Stimulated activated memory B cell treated with anti-CD40 and anti-IgM and Interleukin-4, amounts not matched to agents 10 μg/mL and 1 μg/mL and 100 μg/mL, for 72 hours (primary cell): ENCODE measurements around the gene BLOC1S4.

Source experiments
- ATAC-seq: fragments of 150-1000 bp; cut with Tn5 transposase; 2 replicates; pipeline ENCODE4 v1.10.0; 2021
- H3K27ac Mint-ChIP-seq: one replicate; pipeline ENCODE4 v1.8.0; 2022; ENCODE audit warnings: mild to moderate bottlenecking, mixed read lengths
- H3K27me3 Mint-ChIP-seq: one replicate; pipeline ENCODE4 v1.8.0; 2022; ENCODE audit warnings: mixed read lengths
- H3K36me3 Mint-ChIP-seq: one replicate; pipeline ENCODE4 v1.8.0; 2022; ENCODE audit warnings: mixed read lengths
- H3K4me1 Mint-ChIP-seq: one replicate; pipeline ENCODE4 v1.8.0; 2022; ENCODE audit warnings: mixed read lengths
- H3K4me3 Mint-ChIP-seq: one replicate; pipeline ENCODE4 v1.8.0; 2022; ENCODE audit warnings: mild to moderate bottlenecking, moderate library complexity, mixed read lengths
- H3K9me3 Mint-ChIP-seq: one replicate; pipeline ENCODE4 v1.8.0; 2022; ENCODE audit warnings: mixed read lengths

BLOC1S4 gene

GRCh38 chr4:6686104-6686787 is 29.7 kb upstream of the BLOC1S4 start:
- ATAC-seq: no peak
- Mint-ChIP-seq H3K27me3 (peaks cover 43% of the 10 kb centered on the region), H3K4me1 (peaks cover 18% of the 10 kb centered on the region), H3K27ac (no peak overlapping the region), H3K9me3 (no peaks in the 10 kb centered on the region), H3K4me3 (no peak overlapping the region), H3K36me3 (peaks cover 4% of the 10 kb centered on the region)

GRCh38 chr4:6687947-6688878 is 27.8 kb upstream of the BLOC1S4 start:
- no peak overlapping the region for H3K4me3 Mint-ChIP-seq
- H3K27ac Mint-ChIP-seq: no peak overlapping the region
- no peak for ATAC-seq
- peaks cover 44% of the 10 kb centered on the region for H3K27me3 Mint-ChIP-seq
- no peaks in the 10 kb centered on the region for H3K36me3 Mint-ChIP-seq
- H3K9me3 Mint-ChIP-seq: no peaks in the 10 kb centered on the region
- peaks cover 18% of the 10 kb centered on the region for H3K4me1 Mint-ChIP-seq

DNA sequence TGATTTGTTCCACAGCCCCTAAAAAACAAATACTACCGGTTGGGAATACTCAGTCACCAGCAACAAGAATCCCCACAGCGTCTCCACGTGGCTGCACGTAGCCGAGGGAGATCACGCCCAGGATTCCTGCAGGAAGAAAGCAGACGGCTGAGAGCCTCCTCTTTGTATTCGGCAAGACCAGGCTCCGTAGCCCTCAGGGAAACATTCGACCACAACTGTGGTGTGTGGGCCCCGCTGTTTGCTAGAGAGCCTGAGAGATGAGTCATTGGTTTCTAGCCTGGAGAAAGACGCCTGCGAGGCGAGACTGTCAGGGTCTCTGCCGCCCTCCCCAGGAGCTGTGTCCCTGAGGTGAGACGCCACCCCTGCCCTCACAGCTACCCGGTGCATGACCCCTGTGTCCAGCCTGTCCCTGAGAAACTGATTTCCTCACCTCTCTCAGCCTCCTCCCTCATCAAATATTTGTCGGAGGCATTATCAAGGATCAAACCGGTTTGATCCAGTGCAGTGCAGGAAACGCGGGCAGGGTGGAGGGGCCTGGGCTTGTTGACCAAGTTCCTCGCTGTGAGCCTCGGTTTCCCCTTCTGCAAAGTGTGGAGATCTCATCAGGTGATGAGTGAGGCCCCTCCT is 27.0 kb upstream of the BLOC1S4 start:
- Mint-ChIP-seq H3K4me3 (no peak overlapping the region), H3K9me3 (no peaks in the 10 kb centered on the region), H3K4me1 (peaks cover 18% of the 10 kb centered on the region), H3K27ac (no peak overlapping the region), H3K27me3 (peaks cover 44% of the 10 kb centered on the region), H3K36me3 (peaks cover 6% of the 10 kb centered on the region)
- peak; percentile 86 for ATAC-seq

GRCh38 chr4:6689506-6689960 is 26.4 kb upstream of the BLOC1S4 start:
- Mint-ChIP-seq H3K9me3 (no peaks in the 10 kb centered on the region), H3K36me3 (peaks cover 6% of the 10 kb centered on the region), H3K4me3 (no peak overlapping the region), H3K4me1 (peaks cover 18% of the 10 kb centered on the region), H3K27me3 (peaks cover 44% of the 10 kb centered on the region), H3K27ac (no peak overlapping the region)
- no peak for ATAC-seq

DNA sequence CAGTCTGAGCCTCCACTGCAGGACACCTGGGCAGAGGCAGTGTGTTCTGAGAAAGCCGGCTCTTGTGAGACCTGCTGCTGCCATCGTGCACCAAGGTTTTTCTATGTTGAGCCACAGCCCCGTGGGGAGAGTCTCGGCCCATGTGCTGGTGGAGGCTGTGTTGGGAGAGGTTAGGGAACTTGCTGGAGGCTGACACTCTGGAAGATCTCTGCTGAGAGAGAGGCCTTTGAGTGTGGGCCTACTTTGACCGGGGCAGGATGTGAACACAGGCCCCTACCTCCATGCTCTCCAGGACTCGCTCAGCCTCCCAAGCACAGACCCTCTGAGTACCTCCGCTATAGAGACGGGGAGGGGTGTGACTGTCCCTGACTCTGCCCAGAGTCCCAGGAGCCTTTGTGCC is 23.6 kb upstream of the BLOC1S4 start:
- no peak overlapping the region for H3K27ac Mint-ChIP-seq
- no peaks in the 10 kb centered on the region for H3K9me3 Mint-ChIP-seq
- H3K36me3 Mint-ChIP-seq: peaks cover 15% of the 10 kb centered on the region
- no peak overlapping the region for H3K4me3 Mint-ChIP-seq
- H3K4me1 Mint-ChIP-seq: peaks cover 34% of the 10 kb centered on the region
- peaks cover 38% of the 10 kb centered on the region for H3K27me3 Mint-ChIP-seq
- ATAC-seq: no peak

- Mint-ChIP-seq H3K4me1 (peaks cover 34% of the 10 kb centered on the region), H3K27me3 (peaks cover 34% of the 10 kb centered on the region), H3K36me3 (peaks cover 15% of the 10 kb centered on the region), H3K4me3 (no peak overlapping the region), H3K27ac (no peak overlapping the region), H3K9me3 (no peaks in the 10 kb centered on the region)
- no peak for ATAC-seq
These were observed 23.2 kb upstream of the BLOC1S4 start for GRCh38 chr4:6692806-6693205.

DNA sequence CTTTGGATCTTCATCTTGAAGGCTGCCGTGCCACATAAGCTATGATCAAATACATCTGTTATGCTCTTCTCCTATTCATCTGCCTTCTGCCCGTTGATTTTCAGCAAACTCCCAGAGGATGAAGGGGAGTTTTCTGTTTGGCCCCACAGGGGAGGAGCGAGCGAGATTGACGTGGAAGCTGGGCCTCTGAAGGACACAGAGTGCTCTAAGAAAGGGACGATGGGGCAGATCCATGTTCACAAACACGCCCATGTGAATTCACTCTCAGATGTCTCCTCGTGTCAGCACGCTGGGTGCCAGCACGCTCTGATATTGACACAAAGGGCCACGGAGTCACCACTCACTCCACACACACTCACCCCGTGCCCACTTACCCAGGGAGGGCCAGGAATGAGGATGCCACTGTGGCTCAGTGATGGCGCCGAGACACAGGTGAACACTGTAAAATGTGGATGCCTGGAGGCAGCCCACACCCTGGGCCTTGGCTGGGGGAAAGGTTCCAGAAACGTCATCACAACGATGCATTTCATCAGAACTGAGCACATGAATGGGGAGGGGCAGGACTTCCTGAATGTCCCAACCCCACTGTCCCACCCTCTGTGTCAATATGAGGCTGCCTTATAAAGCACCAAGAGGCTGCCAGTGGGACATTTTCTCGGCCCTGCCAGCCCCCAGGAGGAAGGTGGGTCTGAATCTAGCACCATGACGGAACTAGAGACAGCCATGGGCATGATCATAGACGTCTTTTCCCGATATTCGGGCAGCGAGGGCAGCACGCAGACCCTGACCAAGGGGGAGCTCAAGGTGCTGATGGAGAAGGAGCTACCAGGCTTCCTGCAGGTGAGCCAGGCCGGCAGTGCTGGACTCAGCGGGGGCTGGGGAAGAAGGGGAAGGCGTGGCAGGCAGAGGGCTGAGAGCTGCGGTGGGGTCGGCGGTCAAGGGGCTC is 22.5 kb upstream of the BLOC1S4 start, which contains the start of gene S100P:
TSS of gene S100P (plus strand) at position 648 of the 946 bp plus-strand sequence. CDS start at position 703, 55 bp downstream.
- H3K4me3 Mint-ChIP-seq: no peak within 1 kb of the TSS
- H3K27me3 Mint-ChIP-seq: peaks cover 27% of the 10 kb centered on the region
- no peak within 1 kb of the TSS for H3K27ac Mint-ChIP-seq
- no peak for ATAC-seq
- no peaks in the 10 kb centered on the region for H3K9me3 Mint-ChIP-seq
- H3K36me3 Mint-ChIP-seq: peaks cover 21% of the 10 kb centered on the region
- peaks cover 38% of the 10 kb centered on the region for H3K4me1 Mint-ChIP-seq

GRCh38 chr4:6694177-6694901 is 21.6 kb upstream of the BLOC1S4 start:
- H3K4me3 Mint-ChIP-seq: no peak overlapping the region
- peaks cover 18% of the 10 kb centered on the region for H3K27me3 Mint-ChIP-seq
- no peak for ATAC-seq
- peaks cover 22% of the 10 kb centered on the region for H3K36me3 Mint-ChIP-seq
- H3K9me3 Mint-ChIP-seq: no peaks in the 10 kb centered on the region
- no peak overlapping the region for H3K27ac Mint-ChIP-seq
- peaks cover 30% of the 10 kb centered on the region for H3K4me1 Mint-ChIP-seq

GRCh38 chr4:6695660-6696610 is 20.0 kb upstream of the BLOC1S4 start:
- H3K4me3 Mint-ChIP-seq: no peak overlapping the region
- peak overlapping the region; percentile 80 for H3K27ac Mint-ChIP-seq
- H3K36me3 Mint-ChIP-seq: peaks cover 37% of the 10 kb centered on the region
- peaks cover 21% of the 10 kb centered on the region for H3K4me1 Mint-ChIP-seq
- no peaks in the 10 kb centered on the region for H3K9me3 Mint-ChIP-seq
- H3K27me3 Mint-ChIP-seq: peaks cover 4% of the 10 kb centered on the region
- ATAC-seq: peak; percentile 81

DNA sequence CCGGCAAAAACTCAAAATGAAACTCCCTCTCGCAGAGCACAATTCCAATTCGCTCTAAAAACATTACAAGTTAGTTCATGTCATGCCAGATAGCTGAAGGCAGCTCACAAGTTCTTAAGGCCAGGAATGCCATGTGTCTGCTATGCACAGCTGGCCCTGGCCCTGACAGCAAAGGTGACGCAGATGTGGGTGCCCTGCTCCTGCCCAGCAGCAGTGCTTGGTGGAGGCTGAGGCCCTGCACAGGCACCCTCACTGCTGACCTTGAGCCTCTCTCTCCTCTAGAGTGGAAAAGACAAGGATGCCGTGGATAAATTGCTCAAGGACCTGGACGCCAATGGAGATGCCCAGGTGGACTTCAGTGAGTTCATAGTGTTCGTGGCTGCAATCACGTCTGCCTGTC is 19.4 kb upstream of the BLOC1S4 start:
- peak; percentile 35 for ATAC-seq
- Mint-ChIP-seq H3K36me3 (peaks cover 37% of the 10 kb centered on the region), H3K9me3 (no peaks in the 10 kb centered on the region), H3K27me3 (no peaks in the 10 kb centered on the region), H3K4me3 (no peak overlapping the region), H3K4me1 (peaks cover 21% of the 10 kb centered on the region), H3K27ac (peak overlapping the region; percentile 80)

- peak overlapping the region; percentile 80 for H3K27ac Mint-ChIP-seq
- no peak for ATAC-seq
- peaks cover 21% of the 10 kb centered on the region for H3K4me1 Mint-ChIP-seq
- H3K4me3 Mint-ChIP-seq: no peak overlapping the region
- no peaks in the 10 kb centered on the region for H3K9me3 Mint-ChIP-seq
- no peaks in the 10 kb centered on the region for H3K27me3 Mint-ChIP-seq
- H3K36me3 Mint-ChIP-seq: peaks cover 37% of the 10 kb centered on the region
These were observed 18.8 kb upstream of the BLOC1S4 start for GRCh38 chr4:6697131-6697530.

GRCh38 chr4:6699388-6699787 is 16.6 kb upstream of the BLOC1S4 start:
- Mint-ChIP-seq H3K9me3 (no peaks in the 10 kb centered on the region), H3K4me3 (no peak overlapping the region), H3K27me3 (no peaks in the 10 kb centered on the region), H3K27ac (no peak overlapping the region), H3K36me3 (peaks cover 50% of the 10 kb centered on the region), H3K4me1 (peaks cover 23% of the 10 kb centered on the region)
- ATAC-seq: no peak

DNA sequence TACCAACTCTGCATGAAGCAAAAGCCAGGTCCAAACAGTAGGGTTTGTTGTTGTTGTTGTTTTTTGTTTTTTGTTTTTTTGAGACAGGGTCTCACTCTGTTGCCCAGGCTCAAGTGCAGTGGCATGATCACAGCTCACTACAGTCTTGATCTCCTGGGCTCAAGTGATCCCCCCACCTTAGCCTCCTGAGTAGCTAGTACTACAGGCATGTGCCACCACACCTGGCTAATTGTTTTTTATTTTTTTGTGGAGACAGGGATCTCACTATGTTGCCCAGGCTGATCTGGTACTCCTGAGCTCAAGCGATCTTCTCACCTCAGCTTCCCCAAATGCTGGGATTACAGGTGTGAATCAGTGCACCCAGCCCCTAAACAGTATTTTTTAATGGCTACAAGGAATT is 16.1 kb upstream of the BLOC1S4 start:
- ATAC-seq: no peak
- Mint-ChIP-seq H3K9me3 (no peaks in the 10 kb centered on the region), H3K27ac (no peak overlapping the region), H3K27me3 (no peaks in the 10 kb centered on the region), H3K4me1 (peaks cover 28% of the 10 kb centered on the region), H3K36me3 (peaks cover 55% of the 10 kb centered on the region), H3K4me3 (no peak overlapping the region)
